GM23338 (cell line): ENCODE data around the gene CPLANE1. TPM values are rescaled to one million over a fixed set of nuclear protein-coding genes. Genes with fewer than 3 reads are reported as not detected.

Source experiments
- ATAC-seq: fragments of 200-7000 bp; cut with Tn5 transposase; 3 replicates; pipeline ENCODE4 v1.9.1; 2020
- DNase-seq: peaks from one replicate; pipeline ENCODE4 v3.0.0-alpha.2; 2015; ENCODE audit warnings: low spot score
- H2AFZ ChIP-seq: fragments of 200-600 bp; sonication (generic); 2 replicates; pipeline ENCODE4 v1.8.0; 2016; ENCODE audit warnings: antibody characterized with exemption, mild to moderate bottlenecking, moderate library complexity
- H3F3A ChIP-seq: fragments of 200-600 bp; sonication (generic); replicated peaks from 2 replicates; pipeline ENCODE4 v1.8.0; 2017; ENCODE audit warnings: antibody characterized with exemption, mixed run types, low read depth
- H3K27ac ChIP-seq: fragments of 200-600 bp; sonication (generic); 2 replicates; pipeline ENCODE4 v1.6.1; 2016; ENCODE audit warnings: low read depth
- H3K27me3 ChIP-seq: fragments of 200-600 bp; sonication (generic); 2 replicates; pipeline ENCODE4 v1.8.0; 2016; ENCODE audit warnings: mild to moderate bottlenecking, mixed run types, moderate library complexity; ENCODE audit not compliant: insufficient read depth
- H3K36me3 ChIP-seq: fragments of 200-600 bp; sonication (generic); 2 replicates; pipeline ENCODE4 v1.8.0; 2016; ENCODE audit warnings: mild to moderate bottlenecking; ENCODE audit not compliant: insufficient read depth
- H3K4me1 ChIP-seq: fragments of 200-600 bp; sonication (generic); 2 replicates; pipeline ENCODE4 v1.8.0; 2016; ENCODE audit warnings: mild to moderate bottlenecking, moderate library complexity; ENCODE audit not compliant: insufficient read depth
- H3K4me2 ChIP-seq: fragments of 200-600 bp; sonication (generic); 2 replicates; pipeline ENCODE4 v1.7.1; 2017; ENCODE audit warnings: mixed run types
- H3K4me3 ChIP-seq: fragments of 200-600 bp; sonication (generic); 2 replicates; pipeline ENCODE4 v1.6.1; 2016; ENCODE audit warnings: mixed run types
- H3K79me2 ChIP-seq: fragments of 200-600 bp; sonication (generic); replicated peaks from 2 replicates; pipeline ENCODE4 v1.8.0; 2017; ENCODE audit warnings: mild to moderate bottlenecking; ENCODE audit not compliant: insufficient read depth
- H3K9me2 ChIP-seq: fragments of 200-600 bp; sonication (generic); 2 replicates; pipeline ENCODE4 v1.8.0; 2017; ENCODE audit not compliant: insufficient read depth
- H4K20me1 ChIP-seq: fragments of 200-600 bp; sonication (generic); replicated peaks from 2 replicates; pipeline ENCODE4 v1.8.0; 2017; ENCODE audit warnings: mild to moderate bottlenecking; ENCODE audit not compliant: insufficient read depth
- H3K27ac Mint-ChIP-seq: 2 replicates; pipeline ENCODE4 v1.8.0; 2020; ENCODE audit warnings: inconsistent platforms, mild to moderate bottlenecking, moderate library complexity, mixed read lengths
- H3K27me3 Mint-ChIP-seq: 3 replicates; pipeline ENCODE4 v1.8.0; 2022; ENCODE audit warnings: low read depth, mild to moderate bottlenecking, moderate library complexity, mixed read lengths, inconsistent platforms; ENCODE audit not compliant: insufficient read depth, poor library complexity
- H3K36me3 Mint-ChIP-seq: 3 replicates; pipeline ENCODE4 v1.8.0; 2021; ENCODE audit warnings: low read depth, mild to moderate bottlenecking, inconsistent platforms, moderate library complexity, mixed read lengths
- H3K4me1 Mint-ChIP-seq: 3 replicates; pipeline ENCODE4 v1.8.0; 2020; ENCODE audit warnings: mild to moderate bottlenecking, inconsistent platforms, mixed read lengths
- H3K4me3 Mint-ChIP-seq: 3 replicates; pipeline ENCODE4 v1.8.0; 2021; ENCODE audit warnings: moderate library complexity, mild to moderate bottlenecking, inconsistent platforms, mixed read lengths
- H3K9me3 Mint-ChIP-seq: 3 replicates; pipeline ENCODE4 v1.8.0; 2020; ENCODE audit warnings: moderate library complexity, mild to moderate bottlenecking, inconsistent platforms, mixed read lengths
- CTCF ChIP-seq, 2 experiments: fragments of 200-600 bp in 1 of 2; sonication (generic) in 1 of 2; conservative IDR thresholded peaks; 2 replicates each; pipeline versions ENCODE4 v1.5.1 to v1.6.1; 2016 to 2017; ENCODE audit warnings: antibody characterized with exemption in 2 of 2, low read depth in 2 of 2, mild to moderate bottlenecking in 2 of 2, moderate library complexity in 1 of 2
- ETS1 ChIP-seq: IDR thresholded peaks from 2 replicates; pipeline ENCODE4 v1.6.1; 2016; ENCODE audit warnings: antibody characterized with exemption
- EZH2 ChIP-seq: fragments of 200-600 bp; sonication (generic); IDR thresholded peaks from one replicate; pipeline ENCODE4 v1.8.0; 2017; ENCODE audit warnings: antibody characterized with exemption, mild to moderate bottlenecking, low read depth; ENCODE audit not compliant: unreplicated experiment
- EZH2phosphoT487 ChIP-seq: fragments of 200-600 bp; sonication (generic); IDR thresholded peaks from one replicate; pipeline ENCODE4 v1.8.1; 2018; ENCODE audit warnings: antibody characterized with exemption; ENCODE audit not compliant: unreplicated experiment
- JUNB ChIP-seq: IDR thresholded peaks from one replicate; pipeline ENCODE4 v1.6.1; 2016; ENCODE audit warnings: antibody characterized with exemption; ENCODE audit not compliant: unreplicated experiment
- NANOG ChIP-seq: IDR thresholded peaks from 2 replicates; pipeline ENCODE4 v1.6.1; 2016; ENCODE audit warnings: antibody characterized with exemption, borderline replicate concordance
- POLR2AphosphoS5 ChIP-seq: IDR thresholded peaks from 2 replicates; pipeline ENCODE4 v1.6.1; 2016; ENCODE audit warnings: antibody characterized with exemption, low read depth
- REST ChIP-seq: IDR thresholded peaks from one replicate; pipeline ENCODE4 v1.6.1; 2018; ENCODE audit warnings: antibody characterized with exemption; ENCODE audit not compliant: unreplicated experiment
- STAT1 ChIP-seq: IDR thresholded peaks from one replicate; pipeline ENCODE4 v1.6.1; 2016; ENCODE audit warnings: antibody characterized with exemption; ENCODE audit not compliant: unreplicated experiment
- ZNF114 ChIP-seq: fragments of 250-450 bp; sonication (Bioruptor Pico); IDR thresholded peaks from 2 replicates; pipeline ENCODE4 v1.5.0; 2020; ENCODE audit warnings: mild to moderate bottlenecking, moderate library complexity
- ZNF331 ChIP-seq: fragments of 250-450 bp; sonication (Bioruptor Pico); IDR thresholded peaks from 2 replicates; pipeline ENCODE4 v1.5.0; 2020; ENCODE audit warnings: low read depth, mild to moderate bottlenecking, moderate library complexity
- ZNF462 ChIP-seq: fragments of 250-450 bp; sonication (Bioruptor Pico); IDR thresholded peaks from 2 replicates; pipeline ENCODE4 v1.5.0; 2020; ENCODE audit warnings: mild to moderate bottlenecking, moderate library complexity
- polyA plus RNA-seq: library from polyadenylated mRNA; unstranded; fragments of >200 nt; fragmentation: Nextera tagmentation; extraction: Ambion mirVana; gene quantifications from 2 replicates; pipeline ENCODE4 v1.2.1, GENCODE V29; 2016
- total RNA-seq: library from RNA; depleted of rRNA; stranded (reverse); fragments of >200 nt; shearing (Covaris generic); gene quantifications from 2 replicates; pipeline ENCODE4 v1.2.3, GENCODE V29; 2014

Gene CPLANE1
- total and polyA plus RNA-seq, 2 experiments from 2014 or later = 5.1 to 8.3 TPM

GRCh38 chr5:37080697-37081096 is 168.5 kb downstream of the CPLANE1 start (continued):
- TF ChIP-seq ZNF462 (CRISPR knock-in tag) (no peak), JUNB (no peak), EZH2phosphoT487 (no peak), STAT1 (no peak), ETS1 (no peak)

- H4K20me1 ChIP-seq = no peaks in the 10 kb centered on the region; the same call in 1 of the 2 replicates
- no peaks in the 10 kb centered on the region for H3F3A ChIP-seq
- no peak overlapping the region for H3K27ac ChIP-seq
- H3K9me3 Mint-ChIP-seq = no peaks in the 10 kb centered on the region; the same call in 2 of the 3 replicates
- no peaks in the 10 kb centered on the region for H3K36me3 ChIP-seq
- no peak for DNase-seq
- no peaks in the 10 kb centered on the region for H3K4me1 Mint-ChIP-seq
- H3K27me3 ChIP-seq = peaks cover 8% of the 10 kb centered on the region
- ATAC-seq = no peak
- H3K4me2 ChIP-seq = no peak overlapping the region
- no peak overlapping the region for H3K4me3 Mint-ChIP-seq
- no peaks in the 10 kb centered on the region for H3K36me3 Mint-ChIP-seq
- H3K4me3 ChIP-seq = no peak overlapping the region
- no peaks in the 10 kb centered on the region for H3K4me1 ChIP-seq
- no peak overlapping the region for H3K27ac Mint-ChIP-seq
- no peak overlapping the region for H2AFZ ChIP-seq
- no peaks in the 10 kb centered on the region for H3K79me2 ChIP-seq
- H3K9me2 ChIP-seq = no peaks in the 10 kb centered on the region
- H3K27me3 Mint-ChIP-seq = no peaks in the 10 kb centered on the region
- TF ChIP-seq REST (no peak), EZH2 (no peak), POLR2AphosphoS5 (no peak), ETS1 (no peak), ZNF114 (CRISPR knock-in tag) (no peak), NANOG (no peak), CTCF (conservative IDR thresholded peaks at IDR 0.05; ENCODE audit: low read depth in 2 of 2) (no peak), ZNF331 (no peak), STAT1 (no peak)
Observed at GRCh38 chr5:37077146-37077545, 172.0 kb downstream of the CPLANE1 start.
